Embryonic facial prominence (tissue), 1 donor: Measurements from ENCODE around the gene NAPSA.
"Not testable (repeated sequence)": the region's sequence is repeated elsewhere in the genome, so short reads cannot be mapped to it uniquely, and the experiment has no call there.

Experiments used
- DNase-seq: peaks from one replicate; pipeline ENCODE4 v3.0.0-alpha.2; 2016; ENCODE audit errors: extremely low spot score

The NAPSA gene

GRCh38 chr19:50361290-50362029, 4.0 kb downstream of the NAPSA start:
- no peak for DNase-seq

- no peak for DNase-seq
Observed at GRCh38 chr19:50359328-50359818, 6.1 kb downstream of the NAPSA start.

GRCh38 chr19:50358483-50359327, 6.7 kb downstream of the NAPSA start:
- no peak for DNase-seq

- no peak for DNase-seq
Observed at GRCh38 chr19:50357178-50358100, 8.0 kb downstream of the NAPSA start.

- no peak for DNase-seq
Observed at GRCh38 chr19:50356691-50357177, 8.7 kb downstream of the NAPSA start.

GRCh38 chr19:50353487-50353880, 12.0 kb downstream of the NAPSA start:
- not testable (repeated sequence) for DNase-seq

GRCh38 chr19:50352242-50352641, 13.2 kb downstream of the NAPSA start:
- no peak for DNase-seq

- no peak for DNase-seq
Observed at GRCh38 chr19:50349277-50350057, 16.0 kb downstream of the NAPSA start.

GRCh38 chr19:50347089-50347581, 18.3 kb downstream of the NAPSA start:
- DNase-seq, result not testable (repeated sequence)

- DNase-seq, result no peak
Observed at GRCh38 chr19:50344661-50345318, 20.6 kb downstream of the NAPSA start.

GRCh38 chr19:50341091-50341564, 24.3 kb downstream of the NAPSA start:
- no peak for DNase-seq

- no peak for DNase-seq
Observed at GRCh38 chr19:50340331-50340730, 25.1 kb downstream of the NAPSA start.

- DNase-seq, result not testable (repeated sequence)
Observed at GRCh38 chr19:50337031-50337430, 28.4 kb downstream of the NAPSA start.

GRCh38 chr19:50334741-50335421, 30.6 kb downstream of the NAPSA start:
- DNase-seq, result no peak

- no peak for DNase-seq
Observed at GRCh38 chr19:50333737-50334617, 31.5 kb downstream of the NAPSA start.

- DNase-seq, result peak; percentile 88
Observed at GRCh38 chr19:50333235-50333736, 32.2 kb downstream of the NAPSA start.

- peak; percentile 53 for DNase-seq
Observed at GRCh38 chr19:50332244-50333038, 33.0 kb downstream of the NAPSA start.

GRCh38 chr19:50331994-50332243, 33.5 kb downstream of the NAPSA start:
- DNase-seq, result no peak
